Epithelial cell of alveolus of lung (primary cell): ENCODE data around the gene ALDH3A1. TPM values are rescaled to one million over a fixed set of nuclear protein-coding genes. Genes with fewer than 3 reads are reported as not detected.

Source experiments
- total RNA-seq: library from RNA; depleted of rRNA; stranded (reverse); fragments of >200 nt; gene quantifications from 2 replicates; pipeline ENCODE4 v1.2.1, GENCODE V29; 2015

Gene ALDH3A1
- not detected in 2 replicates for total RNA-seq

GRCh38 chr17:19747829-19748806, at the start of gene ALDH3A1:
Gene ALDH3A1 (minus strand): TSS chr17:19748298. CDS start chr17:19745129, 3,169 bp downstream.

GRCh38 chr17:19716108-19717030, 31.7 kb downstream of the ALDH3A1 start, which contains the start of gene SLC47A2:
Gene SLC47A2 (minus strand): TSS chr17:19716584. CDS start chr17:19716555, 29 bp downstream.

Other genes starting within 250 kb of the ALDH3A1 start
- gene SLC47A1, start 214.4 kb downstream of the ALDH3A1 start, total RNA-seq, result 0.40 and 0.52 TPM in 2 replicates
- 21.1 and 32.3 TPM in 2 replicates for gene ALDH3A2, start 99.5 kb downstream of the ALDH3A1 start, total RNA-seq
- not detected in 2 replicates for gene SLC47A2, start 31.7 kb downstream of the ALDH3A1 start, total RNA-seq
- 11.2 and 12.9 TPM in 2 replicates for gene ULK2, start 119.6 kb upstream of the ALDH3A1 start, total RNA-seq
- 14.1 and 31.1 TPM in 2 replicates for gene AKAP10, start 229.5 kb upstream of the ALDH3A1 start, total RNA-seq